Measurements from ENCODE around the gene ARHGEF4. TPM values are rescaled to one million over a fixed set of nuclear protein-coding genes. Genes with fewer than 3 reads are reported as not detected.

The ARHGEF4 gene
- total and polyA plus RNA-seq, 10 of the 15 experiments (the other 5 are each of a cell fraction or from before 2014, with no cell fraction given) = 0.02 to 0.24 (median 0.16) TPM; not detected in 6

DNA sequence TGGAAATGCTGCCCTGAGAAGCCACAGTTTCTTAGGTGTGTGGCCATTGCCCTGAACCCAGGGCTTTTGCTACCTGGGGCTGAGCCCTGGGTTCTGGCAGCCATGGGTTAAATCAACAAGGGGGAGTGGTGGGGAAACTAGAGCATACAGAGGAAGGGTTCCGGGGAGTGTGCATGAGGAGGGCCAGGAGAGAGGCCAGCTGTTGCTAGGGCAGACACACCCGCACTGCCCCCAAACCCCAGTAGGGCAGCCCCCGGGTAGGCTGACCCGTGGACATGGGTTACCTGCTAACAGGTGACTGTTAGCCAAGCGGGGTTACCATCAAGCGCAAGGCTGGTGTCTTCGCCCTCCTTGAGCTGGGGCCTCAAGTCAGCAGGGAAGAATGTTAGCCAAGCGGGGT lies 14.8 kb upstream of the ARHGEF4 start:
- no TSS peak for BruUV-seq (replicated peaks)
- POLR2A ChIA-PET = no interaction called here
- WGBS (ENCODE audit: insufficient coverage, insufficient replicate concordance, low lambda C conversion rate, missing lambda C conversion rate) = 83% methylated on average over 7 of the region's 8 CpGs
- H2AFZ ChIP-seq (ENCODE audit: control insufficient read depth, low read depth, low read length) = no peak overlapping the region
- H3K4me1 ChIP-seq (ENCODE audit: control insufficient read depth, insufficient read depth, low read length) = peaks cover 15% of the 10 kb centered on the region
- no peak for TF ChIP-seq RB1 (IDR thresholded peaks at IDR 0.05; ENCODE audit: borderline replicate concordance)
- TF ChIP-seq IKZF2 (IDR thresholded peaks at IDR 0.05) = no peak
- no peak for TF ChIP-seq MEF2A (IDR thresholded peaks at IDR 0.05; ENCODE audit: insufficient read depth, low read depth, low read length)
- TF ChIP-seq YY1 (IDR thresholded peaks at IDR 0.05; ENCODE audit: low read depth, low read length) = no peak
- TF ChIP-seq, protein P1, sequence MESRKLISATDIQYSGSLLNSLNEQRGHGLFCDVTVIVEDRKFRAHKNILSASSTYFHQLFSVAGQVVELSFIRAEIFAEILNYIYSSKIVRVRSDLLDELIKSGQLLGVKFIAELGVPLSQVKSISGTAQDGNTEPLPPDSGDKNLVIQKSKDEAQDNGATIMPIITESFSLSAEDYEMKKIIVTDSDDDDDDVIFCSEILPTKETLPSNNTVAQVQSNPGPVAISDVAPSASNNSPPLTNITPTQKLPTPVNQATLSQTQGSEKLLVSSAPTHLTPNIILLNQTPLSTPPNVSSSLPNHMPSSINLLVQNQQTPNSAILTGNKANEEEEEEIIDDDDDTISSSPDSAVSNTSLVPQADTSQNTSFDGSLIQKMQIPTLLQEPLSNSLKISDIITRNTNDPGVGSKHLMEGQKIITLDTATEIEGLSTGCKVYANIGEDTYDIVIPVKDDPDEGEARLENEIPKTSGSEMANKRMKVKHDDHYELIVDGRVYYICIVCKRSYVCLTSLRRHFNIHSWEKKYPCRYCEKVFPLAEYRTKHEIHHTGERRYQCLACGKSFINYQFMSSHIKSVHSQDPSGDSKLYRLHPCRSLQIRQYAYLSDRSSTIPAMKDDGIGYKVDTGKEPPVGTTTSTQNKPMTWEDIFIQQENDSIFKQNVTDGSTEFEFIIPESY (IDR thresholded peaks at IDR 0.05) = no peak
- no peak for TF ChIP-seq SMAD5 (IDR thresholded peaks at IDR 0.05; ENCODE audit: low read depth)
- CTCF ChIA-PET = interaction anchor here (1.1 to 5.6 kb wide), 3 partner anchors 23 to 52 kb away, joined by 5 to 33 read pairs (median 9); no protein-coding TSS in a partner anchor
- H3K4me3 ChIP-seq = no peak overlapping the region
- no peak overlapping the region for H3K27ac ChIP-seq (ENCODE audit: control insufficient read depth, insufficient read depth)
- H3K27me3 ChIP-seq (replicated peaks in 1 of 2; ENCODE audit: control insufficient read depth in 2 of 2, insufficient read depth in 2 of 2, low read length in 1 of 2) = no peaks in the 10 kb centered on the region
- FAIRE-seq (no peak), ATAC-seq (no peak), DNase-seq (ENCODE audit: low read depth, low spot score) (no peak)
- SMC1A ChIA-PET (ENCODE audit: uncharacterized antibody, unreplicated experiment) = interaction anchor here (1.2 to 4.5 kb wide), 4 partner anchors 11 to 99 kb away, joined by 3 to 20 read pairs (median 4); no protein-coding TSS in a partner anchor
- no peaks in the 10 kb centered on the region for H3K36me3 ChIP-seq (ENCODE audit: control insufficient read depth in 2 of 2, insufficient read depth in 2 of 2, low read length in 1 of 2)
- H3K79me2 ChIP-seq (ENCODE audit: control insufficient read depth, insufficient read depth, low read length) = no peaks in the 10 kb centered on the region
- H4K20me1 ChIP-seq (ENCODE audit: control insufficient read depth, insufficient read depth) = no peaks in the 10 kb centered on the region
- no peak overlapping the region for H3K9ac ChIP-seq (ENCODE audit: control insufficient read depth, insufficient read depth, low read length)
- no peaks in the 10 kb centered on the region for H3K9me3 ChIP-seq (replicated peaks; ENCODE audit: control insufficient read depth, insufficient read depth, low read length)
- intact Hi-C loops (cut with micrococcal nuclease; ENCODE audit: unreplicated experiment) = no loop called here
- RAD21 ChIA-PET (ENCODE audit: unreplicated experiment) = interaction anchor here (2.7 kb wide), 1 partner anchor 52 kb away, joined by 11 read pairs; no protein-coding TSS in a partner anchor
- H3K4me2 ChIP-seq (ENCODE audit: control insufficient read depth, insufficient read depth) = no peak overlapping the region
- in situ Hi-C loops (cut with MboI) = no loop called here
